Measurements from ENCODE around the gene CFAP107.

- TF ChIP-seq CTCF (IDR thresholded peaks at IDR 0.05) (no peak), POLR2A (IDR thresholded peaks at IDR 0.05) (no peak)
Observed at GRCh38 chr1:12741946-12742345, 4.1 kb upstream of the CFAP107 start.
